HEK293 (cell line): ENCODE results near the gene ZNF524.

Experiments
- AEBP2 ChIP-seq: fragments of 450-650 bp; formaldehyde crosslinking; IDR thresholded peaks from 2 replicates; pipeline ENCODE4 v1.5.1; 2016; ENCODE audit warnings: missing biosample characterization, missing genetic modification characterization, borderline replicate concordance
- ATF2 ChIP-seq: fragments of 450-650 bp; formaldehyde crosslinking; IDR thresholded peaks from 2 replicates; pipeline ENCODE4 v1.5.1; 2016; ENCODE audit warnings: missing biosample characterization, missing genetic modification characterization, low read depth
- ELK4 ChIP-seq: IDR thresholded peaks from 2 replicates; pipeline ENCODE4 v1.6.1; 2011; ENCODE audit warnings: mild to moderate bottlenecking, low read depth, low read length, borderline replicate concordance
- SP2 ChIP-seq: fragments of 450-650 bp; formaldehyde crosslinking; IDR thresholded peaks from 2 replicates; pipeline ENCODE4 v1.5.1; 2016; ENCODE audit warnings: missing biosample characterization, missing genetic modification characterization
- ZBTB11 ChIP-seq: fragments of 450-650 bp; formaldehyde crosslinking; conservative IDR thresholded peaks from 2 replicates; pipeline ENCODE4 v1.5.1; 2016; ENCODE audit warnings: low read depth, missing biosample characterization, missing genetic modification characterization
- ZBTB21 ChIP-seq: fragments of 450-650 bp; formaldehyde crosslinking; IDR thresholded peaks from 2 replicates; pipeline ENCODE4 v1.5.1; 2017; ENCODE audit warnings: missing biosample characterization, missing genetic modification characterization
- ZNF76 ChIP-seq: fragments of 450-650 bp; formaldehyde crosslinking; IDR thresholded peaks from 2 replicates; pipeline ENCODE4; 2016; ENCODE audit warnings: low read depth, missing biosample characterization, missing genetic modification characterization, borderline replicate concordance

- TF ChIP-seq ATF2, result no peak
- TF ChIP-seq ELK4, result no peak
- no peak for TF ChIP-seq AEBP2 (tag by site-specific recombination)
- TF ChIP-seq ZBTB11 (tag by site-specific recombination), result no peak
- no peak for TF ChIP-seq ZNF76
- TF ChIP-seq SP2 (tag by site-specific recombination), result no peak
- TF ChIP-seq ZBTB21 (tag by site-specific recombination), result no peak
Observed at GRCh38 chr19:55603115-55603514, 3.0 kb downstream of the ZNF524 start.
